ENCODE measurements around the gene DNAH2. TPM values are rescaled to one million over a fixed set of nuclear protein-coding genes. Genes with fewer than 3 reads are reported as not detected.
A peak's percentile ranks its signal among the peaks of the same experiment; 100 is the strongest.

DNAH2 gene
- polyA plus RNA-seq, 1 experiment = 0.06 TPM

GRCh38 chr17:7834957-7835813, 117.6 kb downstream of the DNAH2 start:
- Histone ChIP-seq H3K27me3 (ENCODE audit: control insufficient read depth, insufficient read depth, low read length) (peaks cover 12% of the 10 kb centered on the region), H3K9me3 (ENCODE audit: control insufficient read depth, insufficient read depth, low read length) (no peaks in the 10 kb centered on the region; the same call in 1 of the 2 replicates), H3K4me3 (ENCODE audit: low read depth, low read length) (peak overlapping the region; percentile 84), H3K27ac (ENCODE audit: low read depth, low read length) (peak overlapping the region; percentile 98)
- DNase-seq (ENCODE audit: low read depth, low spot score) = peak; percentile 97
- TF ChIP-seq CTCF (IDR thresholded peaks at IDR 0.05; ENCODE audit: low read depth, low read length) = peak; percentile 82
- CTCF ChIA-PET = interaction anchor here (0.5 to 2.6 kb wide), 15 partner anchors 8 to 284 kb away, joined by 3 to 9 read pairs (median 4); partner anchors contain the start of genes ALOXE3 and NAA38
- POLR2A ChIA-PET = interaction anchor here (0.8 to 4.3 kb wide), 3 partner anchors 10 to 24 kb away, joined by 3 to 21 read pairs (median 13); partner anchors contain the start of genes CYB5D1 and NAA38

GRCh38 chr17:7835814-7836595, 118.5 kb downstream of the DNAH2 start:
- ChIA-PET CTCF (interaction anchor here (1.0 to 2.0 kb wide), 5 partner anchors 9 to 283 kb away, joined by 3 to 9 read pairs (median 4); partner anchors contain the start of gene ALOXE3), POLR2A (interaction anchor here (0.8 to 4.3 kb wide), 3 partner anchors 9 to 23 kb away, joined by 3 to 21 read pairs (median 13); partner anchors contain the start of genes CYB5D1 and NAA38)
- Histone ChIP-seq H3K4me3 (ENCODE audit: low read depth, low read length) (peak overlapping the region; percentile 84), H3K27ac (ENCODE audit: low read depth, low read length) (peak overlapping the region; percentile 98), H3K9me3 (ENCODE audit: control insufficient read depth, insufficient read depth, low read length) (no peaks in the 10 kb centered on the region; the same call in 1 of the 2 replicates), H3K27me3 (ENCODE audit: control insufficient read depth, insufficient read depth, low read length) (peaks cover 6% of the 10 kb centered on the region)
- no peak for TF ChIP-seq CTCF (IDR thresholded peaks at IDR 0.05; ENCODE audit: low read depth, low read length)
- no peak for DNase-seq (ENCODE audit: low read depth, low spot score)

GRCh38 chr17:7836596-7837407, 119.3 kb downstream of the DNAH2 start:
- no peaks in the 10 kb centered on the region for H3K27me3 ChIP-seq (ENCODE audit: control insufficient read depth, insufficient read depth, low read length)
- DNase-seq (ENCODE audit: low read depth, low spot score) = peak; percentile 91
- no peak for TF ChIP-seq CTCF (IDR thresholded peaks at IDR 0.05; ENCODE audit: low read depth, low read length)
- POLR2A ChIA-PET = interaction anchor here (0.6 to 4.3 kb wide), 5 partner anchors 8 to 160 kb away, joined by 3 to 21 read pairs (median 3); partner anchors contain the start of genes CYB5D1 and NAA38
- peak overlapping the region; percentile 84 for H3K4me3 ChIP-seq (ENCODE audit: low read depth, low read length)
- CTCF ChIA-PET = interaction anchor here (1.5 kb wide), 1 partner anchor 15 kb away, joined by 3 read pairs; no protein-coding TSS in a partner anchor
- no peaks in the 10 kb centered on the region; the same call in 1 of the 2 replicates for H3K9me3 ChIP-seq (ENCODE audit: control insufficient read depth, insufficient read depth, low read length)
- peak overlapping the region; percentile 98 for H3K27ac ChIP-seq (ENCODE audit: low read depth, low read length)

GRCh38 chr17:7837408-7838088, 120.0 kb downstream of the DNAH2 start:
- Histone ChIP-seq H3K27ac (ENCODE audit: low read depth, low read length) (peak overlapping the region; percentile 98), H3K9me3 (ENCODE audit: control insufficient read depth, insufficient read depth, low read length) (no peaks in the 10 kb centered on the region; the same call in 1 of the 2 replicates), H3K27me3 (ENCODE audit: control insufficient read depth, insufficient read depth, low read length) (no peaks in the 10 kb centered on the region), H3K4me3 (ENCODE audit: low read depth, low read length) (peak overlapping the region; percentile 84)
- POLR2A ChIA-PET = interaction anchor here (0.7 to 4.3 kb wide), 3 partner anchors 20 to 33 kb away, joined by 3 to 21 read pairs (median 3); partner anchors contain the start of genes CYB5D1 and NAA38
- CTCF ChIA-PET = interaction anchor here (1.3 to 1.5 kb wide), 2 partner anchors 14 to 16 kb away, joined by 3 read pairs; no protein-coding TSS in a partner anchor
- no peak for DNase-seq (ENCODE audit: low read depth, low spot score)
- TF ChIP-seq CTCF (IDR thresholded peaks at IDR 0.05; ENCODE audit: low read depth, low read length) = no peak
